Measurements from ENCODE around the gene SLC22A1.
"Not testable (repeated sequence)": the region's sequence is repeated elsewhere in the genome, so short reads cannot be mapped to it uniquely, and the experiment has no call there.

SLC22A1 gene

DNA sequence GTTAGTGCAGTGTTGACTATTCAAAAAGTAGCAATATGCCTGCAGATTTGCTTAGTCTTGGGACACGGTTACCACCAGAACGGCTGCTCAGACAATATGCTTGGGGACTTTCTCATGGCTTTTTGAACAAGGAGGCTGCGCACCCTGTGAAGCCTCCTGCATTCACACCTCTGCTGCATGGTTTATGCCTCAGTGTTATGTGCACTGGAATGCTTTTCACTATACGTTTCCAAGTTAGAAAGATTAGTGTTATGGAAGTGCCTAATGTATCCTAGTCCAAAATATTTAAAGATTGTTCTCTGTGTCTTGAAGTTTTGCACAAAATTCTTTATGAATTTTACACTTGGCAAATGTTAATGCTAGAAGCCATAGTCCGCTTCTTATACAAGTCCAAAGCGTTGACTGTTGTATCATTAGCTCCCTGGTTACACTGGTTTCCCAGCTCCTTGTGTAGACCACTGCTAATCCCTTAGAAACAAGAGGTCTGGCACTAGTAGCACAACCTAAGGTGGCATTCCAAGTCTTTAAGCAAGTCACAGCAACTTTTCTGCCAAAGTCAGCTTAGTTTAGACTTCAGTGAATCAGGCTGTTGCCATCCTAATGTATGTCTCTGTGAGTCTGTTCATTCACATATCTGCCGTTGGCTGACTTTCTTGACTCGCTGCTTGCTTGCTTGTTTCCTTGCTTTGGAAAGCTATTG is 26.3 kb upstream of the SLC22A1 start:
- no peak for DNase-seq

DNA sequence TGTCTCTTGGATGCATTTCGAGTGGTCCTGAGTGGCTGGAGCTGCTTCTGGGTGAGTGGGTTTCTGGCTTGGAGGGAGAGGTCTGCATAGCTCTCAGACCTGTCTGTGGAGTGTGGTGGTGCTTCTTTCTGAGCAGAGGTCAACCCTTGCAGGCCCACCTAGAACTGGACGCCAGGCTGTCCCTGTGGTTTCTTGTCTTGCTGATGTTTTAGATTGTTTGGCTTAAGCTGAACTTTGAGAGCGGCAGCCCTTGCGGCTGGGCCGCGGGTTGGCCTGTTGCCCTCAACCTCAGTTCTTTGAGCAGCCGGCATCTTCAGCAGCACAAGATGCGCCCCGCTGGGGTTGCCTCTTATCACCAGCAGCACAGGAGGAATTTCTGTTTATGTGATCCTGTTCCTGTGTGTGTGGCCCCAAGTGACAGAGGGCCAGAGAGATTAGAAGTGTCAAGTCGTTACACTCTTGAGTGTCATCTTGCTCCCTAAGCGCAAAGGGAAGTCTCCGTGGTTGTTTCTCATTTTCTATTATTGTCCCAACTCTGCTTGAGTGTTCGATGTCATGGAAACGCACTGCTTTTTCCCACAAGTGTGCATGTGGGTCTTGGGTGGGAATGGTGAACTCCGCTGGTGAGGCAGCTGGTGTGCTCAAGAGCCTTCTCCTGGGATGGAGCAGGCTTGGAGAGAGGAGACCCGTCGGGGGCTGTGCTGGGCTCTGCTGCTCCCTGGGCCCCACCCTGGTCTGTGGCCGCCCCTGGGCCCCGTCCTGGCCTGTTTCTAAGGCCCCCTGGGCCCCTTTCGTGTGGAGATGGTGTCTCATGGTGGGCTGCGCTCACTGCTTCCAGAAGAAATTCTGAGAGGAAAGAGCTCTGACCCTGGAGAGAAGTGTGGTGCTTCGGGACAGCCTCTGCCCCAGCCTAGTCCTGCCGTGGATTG is 20.1 kb upstream of the SLC22A1 start:
- DNase-seq = no peak

DNA sequence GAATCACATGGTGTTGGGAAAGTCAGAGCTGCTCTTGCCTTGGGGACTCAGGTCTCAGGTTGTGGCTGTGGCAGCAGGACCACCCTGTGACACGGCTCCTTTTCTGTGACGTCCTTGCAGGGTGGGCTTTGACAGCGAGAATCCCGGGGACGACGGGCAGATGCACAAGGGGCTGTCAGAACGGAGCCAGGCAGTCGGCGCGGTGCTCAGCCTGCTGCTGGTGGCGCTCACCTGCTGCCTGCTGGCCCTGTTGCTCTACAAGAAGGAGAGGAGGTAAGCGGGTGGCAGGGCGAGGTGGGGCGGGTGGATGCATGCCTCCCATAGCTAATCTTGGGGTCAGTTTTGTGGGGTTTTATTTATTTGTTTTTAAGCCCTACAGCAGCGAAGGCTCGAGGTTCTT is 19.2 kb upstream of the SLC22A1 start:
- no peak for DNase-seq

GRCh38 chr6:160102956-160103824 is 18.4 kb upstream of the SLC22A1 start:
- no peak for DNase-seq

DNA sequence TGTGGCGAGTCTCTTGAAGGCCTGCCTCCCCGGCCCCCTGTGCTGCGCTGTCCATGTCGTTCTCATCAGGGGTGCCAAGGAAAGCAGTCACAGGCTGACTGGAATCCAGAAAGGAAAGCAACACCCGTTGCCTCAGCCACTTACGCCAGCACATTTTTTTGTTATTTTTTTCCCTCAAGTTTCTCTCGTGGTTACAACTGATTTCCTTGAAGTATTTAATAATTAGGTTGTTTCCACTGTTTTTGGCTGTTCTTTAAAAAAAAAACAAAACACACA is 17.9 kb upstream of the SLC22A1 start:
- DNase-seq = no peak

DNA sequence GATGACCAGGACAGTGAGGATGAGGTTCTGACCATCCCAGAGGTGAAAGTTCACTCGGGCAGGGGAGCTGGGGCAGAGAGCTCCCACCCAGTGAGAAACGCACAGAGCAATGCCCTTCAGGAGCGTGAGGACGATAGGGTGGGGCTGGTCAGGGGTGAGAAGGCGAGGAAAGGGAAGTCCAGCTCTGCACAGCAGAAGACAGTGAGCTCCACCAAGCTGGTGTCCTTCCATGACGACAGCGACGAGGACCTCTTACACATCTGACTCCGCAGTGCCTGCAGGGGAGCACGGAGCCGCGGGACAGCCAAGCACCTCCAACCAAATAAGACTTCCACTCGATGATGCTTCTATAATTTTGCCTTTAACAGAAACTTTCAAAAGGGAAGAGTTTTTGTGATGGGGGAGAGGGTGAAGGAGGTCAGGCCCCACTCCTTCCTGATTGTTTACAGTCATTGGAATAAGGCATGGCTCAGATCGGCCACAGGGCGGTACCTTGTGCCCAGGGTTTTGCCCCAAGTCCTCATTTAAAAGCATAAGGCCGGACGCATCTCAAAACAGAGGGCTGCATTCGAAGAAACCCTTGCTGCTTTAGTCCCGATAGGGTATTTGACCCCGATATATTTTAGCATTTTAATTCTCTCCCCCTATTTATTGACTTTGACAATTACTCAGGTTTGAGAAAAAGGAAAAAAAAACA is 16.6 kb upstream of the SLC22A1 start:
- no peak for DNase-seq

DNA sequence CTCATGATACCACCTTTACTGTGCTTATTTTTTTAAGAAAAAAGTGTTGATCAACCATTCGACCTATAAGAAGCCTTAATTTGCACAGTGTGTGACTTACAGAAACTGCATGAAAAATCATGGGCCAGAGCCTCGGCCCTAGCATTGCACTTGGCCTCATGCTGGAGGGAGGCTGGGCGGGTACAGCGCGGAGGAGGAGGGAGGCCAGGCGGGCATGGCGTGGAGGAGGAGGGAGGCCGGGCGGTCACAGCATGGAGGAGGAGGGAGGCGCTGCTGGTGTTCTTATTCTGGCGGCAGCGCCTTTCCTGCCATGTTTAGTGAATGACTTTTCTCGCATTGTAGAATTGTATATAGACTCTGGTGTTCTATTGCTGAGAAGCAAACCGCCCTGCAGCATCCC is 15.6 kb upstream of the SLC22A1 start:
- no peak for DNase-seq

GRCh38 chr6:160106701-160107100 is 14.9 kb upstream of the SLC22A1 start:
- no peak for DNase-seq

DNA sequence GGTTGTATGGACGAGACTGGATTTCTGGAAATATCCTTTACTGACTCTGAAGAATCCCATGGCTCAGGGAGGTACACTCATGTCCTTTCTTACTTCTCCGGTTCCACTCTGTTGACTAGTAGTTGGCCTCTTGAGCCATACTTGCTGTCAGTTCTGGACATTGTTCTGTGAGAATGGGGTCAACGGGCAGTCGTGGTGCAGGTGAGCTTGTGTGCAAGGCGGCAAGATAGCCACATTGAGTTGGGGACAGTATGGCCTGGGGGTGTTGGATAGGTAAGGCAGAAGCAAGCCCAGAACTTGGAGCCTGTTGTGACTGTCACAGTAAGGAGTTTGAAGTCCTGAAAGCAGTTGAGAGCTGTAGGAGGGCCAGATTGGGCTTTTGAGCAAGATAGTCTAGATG is 13.5 kb upstream of the SLC22A1 start:
- DNase-seq = no peak

- DNase-seq = no peak
These were observed 11.0 kb upstream of the SLC22A1 start for GRCh38 chr6:160110586-160111123.

GRCh38 chr6:160111806-160112205 is 9.8 kb upstream of the SLC22A1 start:
- DNase-seq = no peak

DNA sequence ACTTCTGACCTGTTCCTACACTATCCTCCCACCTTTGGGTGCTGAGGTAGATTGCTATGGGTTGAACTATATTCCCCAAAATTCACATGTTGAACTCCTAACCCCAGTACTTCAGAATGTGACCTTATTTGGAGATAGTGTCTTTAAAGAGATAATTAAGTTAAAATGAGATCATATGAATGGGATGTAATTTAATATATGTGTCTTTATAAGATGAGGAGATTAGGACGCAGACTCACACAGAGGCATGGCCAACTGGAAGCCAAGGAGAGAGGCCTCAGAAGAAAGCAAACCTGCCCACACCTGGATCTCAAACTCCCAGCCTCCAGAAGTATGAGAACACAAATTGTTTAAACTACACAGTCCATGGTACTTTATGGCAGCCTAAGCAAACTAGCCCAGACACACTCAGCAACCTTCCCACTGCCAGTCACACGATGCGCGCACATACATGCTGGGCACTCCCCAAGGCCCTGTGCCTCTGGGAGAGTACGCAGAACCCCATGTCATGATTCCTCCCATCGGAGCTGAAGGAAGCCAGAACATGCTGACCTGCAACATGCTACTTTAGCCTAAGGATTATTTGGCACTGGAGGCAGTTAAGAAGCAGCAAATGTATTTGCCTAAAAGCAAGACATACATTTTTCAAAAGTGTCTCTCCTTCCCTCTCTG is 8.9 kb upstream of the SLC22A1 start:
- no peak for DNase-seq

GRCh38 chr6:160114536-160114935 is 7.1 kb upstream of the SLC22A1 start:
- not testable (repeated sequence) for DNase-seq

GRCh38 chr6:160115421-160115820 is 6.2 kb upstream of the SLC22A1 start:
- DNase-seq = no peak

GRCh38 chr6:160116411-160116810 is 5.2 kb upstream of the SLC22A1 start:
- DNase-seq = no peak

GRCh38 chr6:160117137-160117536 is 4.5 kb upstream of the SLC22A1 start:
- DNase-seq = no peak

GRCh38 chr6:160118620-160119229 is 2.9 kb upstream of the SLC22A1 start:
- no peak for DNase-seq

- DNase-seq = no peak
These were observed 1.5 kb upstream of the SLC22A1 start for GRCh38 chr6:160120087-160120486.

DNA sequence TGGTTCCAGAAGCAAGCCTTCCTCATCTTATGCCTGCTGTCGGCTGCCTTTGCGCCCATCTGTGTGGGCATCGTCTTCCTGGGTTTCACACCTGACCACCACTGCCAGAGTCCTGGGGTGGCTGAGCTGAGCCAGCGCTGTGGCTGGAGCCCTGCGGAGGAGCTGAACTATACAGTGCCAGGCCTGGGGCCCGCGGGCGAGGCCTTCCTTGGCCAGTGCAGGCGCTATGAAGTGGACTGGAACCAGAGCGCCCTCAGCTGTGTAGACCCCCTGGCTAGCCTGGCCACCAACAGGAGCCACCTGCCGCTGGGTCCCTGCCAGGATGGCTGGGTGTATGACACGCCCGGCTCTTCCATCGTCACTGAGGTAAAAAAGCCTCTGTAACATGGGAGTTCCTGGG is 366 bp downstream of the SLC22A1 start:
- no peak for DNase-seq

DNA sequence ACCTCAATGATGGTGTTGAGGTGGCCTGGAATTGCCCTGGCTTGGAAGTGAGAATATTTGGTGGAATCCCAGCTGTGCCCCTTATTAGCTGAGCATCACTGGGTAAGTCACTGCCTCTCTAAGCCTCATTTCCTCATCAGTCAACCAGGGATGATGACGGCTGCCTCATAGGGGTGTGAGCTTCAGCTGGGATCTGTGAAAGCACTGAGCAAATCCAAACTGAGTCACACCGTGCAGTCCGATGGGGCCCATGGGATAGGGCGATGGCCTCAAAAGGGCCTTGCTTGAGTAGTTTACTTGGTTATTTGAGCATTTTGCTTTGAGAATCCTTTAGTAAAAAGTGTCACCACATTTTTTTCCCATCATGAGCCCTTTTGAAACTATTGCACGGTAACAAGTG is 1.1 kb downstream of the SLC22A1 start:
- no peak for DNase-seq

- no peak for DNase-seq
These were observed 2.4 kb downstream of the SLC22A1 start for GRCh38 chr6:160124007-160124406.

DNA sequence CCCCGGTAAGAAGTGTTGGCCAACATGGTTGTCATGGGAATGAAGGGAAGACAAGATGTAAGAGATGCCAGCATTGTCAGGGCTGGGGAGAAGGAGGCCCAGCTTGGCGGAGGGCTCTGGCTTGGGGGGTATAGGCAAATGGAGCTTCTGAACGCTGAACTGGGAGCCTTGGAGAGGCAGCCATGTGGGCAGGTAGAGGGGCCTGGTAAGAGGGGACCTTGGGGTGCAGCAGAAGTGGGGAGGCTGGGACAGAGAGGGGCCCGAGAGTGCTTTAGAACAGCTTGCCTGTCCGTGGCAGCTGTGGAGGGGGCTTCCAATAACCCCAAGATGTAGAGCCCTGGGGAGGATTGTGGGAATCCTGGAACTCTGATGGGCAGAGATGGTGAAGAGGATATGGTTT is 3.0 kb downstream of the SLC22A1 start:
- DNase-seq = no peak

Data from activated naive CD4-positive, alpha-beta T cell treated with Interleukin-2 at 50 U/mL for 16 hours (primary cell).